Panc1 (cell line): Measurements from ENCODE around the gene COG2. TPM values are rescaled to one million over a fixed set of nuclear protein-coding genes. Genes with fewer than 3 reads are reported as not detected.
"Not testable (repeated sequence)": the region's sequence is repeated elsewhere in the genome, so short reads cannot be mapped to it uniquely, and the experiment has no call there.

ENCODE experiments used
- ATAC-seq: fragments of 200-7000 bp; cut with Tn5 transposase; 2 replicates; pipeline ENCODE4 v1.9.1; 2020; ENCODE audit warnings: mild to moderate bottlenecking, moderate library complexity
- BruUV-seq: library from RNA; stranded (reverse); fragments of 400-500 nt; replicated peaks from 2 replicates; lab custom pipeline; 2021; lab: Mats Ljungman, UMichigan
- CTCF ChIA-PET: fragments of 300-600 bp; sonication (Branson Sonifier 250); formaldehyde crosslinking; loops from one replicate; lab custom pipeline; 2022; ENCODE audit warnings: antibody characterized with exemption; lab: Charles Lee
- POLR2A ChIA-PET: fragments of 300-600 bp; sonication (Branson Sonifier 250); formaldehyde crosslinking; loops from one replicate; lab custom pipeline; 2022; ENCODE audit warnings: antibody characterized with exemption; lab: Charles Lee
- DNase-seq: peaks from one replicate; pipeline ENCODE4 v3.0.0-alpha.2; 2010; ENCODE audit warnings: low read depth, low spot score
- H3K27ac ChIP-seq: 2 replicates; pipeline ENCODE4 v1.5.1; 2011; ENCODE audit warnings: mild to moderate bottlenecking, low read length, inconsistent platforms
- H3K27me3 ChIP-seq: fragments of 200-500 bp; sonication (Bioruptor generic); 2 replicates; pipeline ENCODE4 v1.6.0; 2014; ENCODE audit warnings: low read length, inconsistent platforms; ENCODE audit not compliant: control insufficient read depth, insufficient read depth
- H3K36me3 ChIP-seq: fragments of 200-500 bp; sonication (Bioruptor generic); 2 replicates; pipeline ENCODE4 v1.5.1; 2014; ENCODE audit warnings: inconsistent platforms, mild to moderate bottlenecking, low read length, moderate library complexity; ENCODE audit not compliant: control insufficient read depth, insufficient read depth
- H3K4me1 ChIP-seq: 2 replicates; pipeline ENCODE4 v1.5.1; 2011; ENCODE audit warnings: inconsistent platforms, mild to moderate bottlenecking, low read length, moderate library complexity; ENCODE audit not compliant: control insufficient read depth, insufficient read depth
- H3K4me3 ChIP-seq, 2 experiments: 2 replicates each; pipeline ENCODE4 v1.5.1; 2011 to 2012; ENCODE audit warnings: low read depth in 2 of 2, low read length in 2 of 2, mild to moderate bottlenecking in 2 of 2, inconsistent platforms in 1 of 2, moderate library complexity in 1 of 2
- H3K9me3 ChIP-seq: fragments of 200-500 bp; sonication (Bioruptor generic); 2 replicates; pipeline ENCODE4 v1.5.1; 2014; ENCODE audit warnings: low read depth, mild to moderate bottlenecking, inconsistent platforms, low read length, moderate library complexity; ENCODE audit not compliant: control insufficient read depth, insufficient read depth
- POLR2AphosphoS5 ChIP-seq: IDR thresholded peaks from 2 replicates; pipeline ENCODE4 v1.6.1; 2012; ENCODE audit warnings: mild to moderate bottlenecking, low read depth, low read length, moderate library complexity
- REST ChIP-seq, 2 experiments: IDR thresholded peaks; 2 replicates each; pipeline ENCODE4 v1.6.1; 2011 to 2012; ENCODE audit warnings: low read depth in 2 of 2, control low read depth in 1 of 2, low read length in 1 of 2, mild to moderate bottlenecking in 1 of 2, moderate library complexity in 1 of 2; ENCODE audit not compliant: insufficient read depth in 1 of 2
- SIN3A ChIP-seq: IDR thresholded peaks from 2 replicates; pipeline ENCODE4 v1.6.1; 2012; ENCODE audit warnings: low read depth, mild to moderate bottlenecking, low read length, moderate library complexity, borderline replicate concordance; ENCODE audit not compliant: insufficient read depth
- TCF7L2 ChIP-seq: IDR thresholded peaks from 2 replicates; pipeline ENCODE4 v1.6.1; 2011; ENCODE audit warnings: mild to moderate bottlenecking, low read depth, low read length, inconsistent platforms
- in situ Hi-C: cut with HindIII; loops from 2 replicates; pipeline ENCODE4 v1.10.0; 2016; ENCODE audit warnings: low sequenced_read_pairs, low pct_unique_long_range_greater_than_20kb
- intact Hi-C: fragments of 100-400 bp; cut with micrococcal nuclease; formaldehyde crosslinking; loops from one replicate; pipeline ENCODE4 v1.10.0; 2022; ENCODE audit not compliant: unreplicated experiment
- total RNA-seq: library from RNA; stranded (reverse); gene quantifications from one replicate; pipeline ENCODE4 v1.2.1, GENCODE V29; 2021; ENCODE audit not compliant: unreplicated experiment
- TF ChIP-seq, protein P1 (sequence below): fragments of 450-650 bp; IDR thresholded peaks from 2 replicates; pipeline ENCODE4 v1.5.1; 2017; ENCODE audit warnings: mild to moderate bottlenecking

The COG2 gene
- total RNA-seq, 1 experiment from 2014 or later: 20.5 TPM

GRCh38 chr1:230651235-230651634 lies 9.0 kb downstream of the COG2 start:
- no peak overlapping the region for H3K27ac ChIP-seq
- ChIA-PET CTCF (no interaction called here), POLR2A (no interaction called here)
- no peak for TF ChIP-seq SIN3A
- TF ChIP-seq, protein P1, sequence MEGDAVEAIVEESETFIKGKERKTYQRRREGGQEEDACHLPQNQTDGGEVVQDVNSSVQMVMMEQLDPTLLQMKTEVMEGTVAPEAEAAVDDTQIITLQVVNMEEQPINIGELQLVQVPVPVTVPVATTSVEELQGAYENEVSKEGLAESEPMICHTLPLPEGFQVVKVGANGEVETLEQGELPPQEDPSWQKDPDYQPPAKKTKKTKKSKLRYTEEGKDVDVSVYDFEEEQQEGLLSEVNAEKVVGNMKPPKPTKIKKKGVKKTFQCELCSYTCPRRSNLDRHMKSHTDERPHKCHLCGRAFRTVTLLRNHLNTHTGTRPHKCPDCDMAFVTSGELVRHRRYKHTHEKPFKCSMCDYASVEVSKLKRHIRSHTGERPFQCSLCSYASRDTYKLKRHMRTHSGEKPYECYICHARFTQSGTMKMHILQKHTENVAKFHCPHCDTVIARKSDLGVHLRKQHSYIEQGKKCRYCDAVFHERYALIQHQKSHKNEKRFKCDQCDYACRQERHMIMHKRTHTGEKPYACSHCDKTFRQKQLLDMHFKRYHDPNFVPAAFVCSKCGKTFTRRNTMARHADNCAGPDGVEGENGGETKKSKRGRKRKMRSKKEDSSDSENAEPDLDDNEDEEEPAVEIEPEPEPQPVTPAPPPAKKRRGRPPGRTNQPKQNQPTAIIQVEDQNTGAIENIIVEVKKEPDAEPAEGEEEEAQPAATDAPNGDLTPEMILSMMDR: no peak
- no peak for TF ChIP-seq REST (IDR thresholded peaks at IDR 0.05; ENCODE audit: insufficient read depth in 1 of 2, low read depth in 2 of 2, low read length in 1 of 2)
- no peak for TF ChIP-seq POLR2AphosphoS5
- no peak for TF ChIP-seq TCF7L2
- H3K36me3 ChIP-seq: no peaks in the 10 kb centered on the region
- intact Hi-C loops: no loop called here
- DNase-seq (no peak), ATAC-seq (no peak)
- no peaks in the 10 kb centered on the region for H3K4me1 ChIP-seq
- BruUV-seq: no TSS peak
- in situ Hi-C loops: no loop called here
- no peaks in the 10 kb centered on the region for H3K27me3 ChIP-seq
- H3K4me3 ChIP-seq: no peak overlapping the region
- no peaks in the 10 kb centered on the region; the same call in 1 of the 2 replicates for H3K9me3 ChIP-seq

GRCh38 chr1:230656719-230657118 lies 14.4 kb downstream of the COG2 start:
- BruUV-seq, H3K9me3 ChIP-seq, H3K27ac ChIP-seq, ATAC-seq, H3K36me3 ChIP-seq, CTCF ChIA-PET, H3K27me3 ChIP-seq, H3K4me3 ChIP-seq, DNase-seq, in situ Hi-C loops, POLR2A ChIA-PET, H3K4me1 ChIP-seq, intact Hi-C loops: not testable (repeated sequence)

DNA sequence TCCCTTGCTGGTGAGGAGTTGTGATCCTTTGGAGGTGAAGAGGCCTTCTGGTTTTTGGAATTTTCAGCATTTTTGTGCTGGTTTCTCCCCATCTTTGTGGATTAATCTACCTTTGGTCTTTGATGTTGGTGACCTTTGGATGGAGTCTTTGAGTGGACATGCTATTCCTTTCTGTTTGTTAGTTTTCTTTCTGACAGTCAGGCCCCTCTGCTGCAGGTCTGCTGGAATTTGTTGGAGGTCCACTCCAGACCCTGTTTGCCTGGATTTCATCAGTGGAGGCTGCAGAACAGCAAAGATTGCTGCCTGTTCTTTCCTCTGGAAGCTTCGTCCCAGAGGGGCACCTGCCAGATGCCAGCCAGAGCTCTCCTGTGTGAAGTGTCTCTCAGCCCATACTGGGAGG lies 15.8 kb downstream of the COG2 start:
- DNase-seq, BruUV-seq, CTCF ChIA-PET, H3K27me3 ChIP-seq, H3K4me3 ChIP-seq, POLR2A ChIA-PET, in situ Hi-C loops, intact Hi-C loops, H3K27ac ChIP-seq, H3K36me3 ChIP-seq, H3K9me3 ChIP-seq, H3K4me1 ChIP-seq, ATAC-seq: not testable (repeated sequence)
